SK-N-SH (cell line): ENCODE data around the gene DLX6. TPM values are rescaled to one million over a fixed set of nuclear protein-coding genes. Genes with fewer than 3 reads are reported as not detected.

Experiments used
- CTCF ChIA-PET: fragments of 300-600, 350-600 bp; formaldehyde crosslinking; extraction: SDS; loops from one replicate; lab custom pipeline; 2021; lab: Yijun Ruan, JAX
- POLR2A ChIA-PET: fragments of 350-600 bp; sonication (Branson Sonifier 250); formaldehyde crosslinking; extraction: SDS; loops from one replicate; lab custom pipeline; 2020; ENCODE audit warnings: antibody characterized with exemption, inconsistent platforms; lab: Yijun Ruan, JAX
- DNase-seq: peaks from one replicate; pipeline ENCODE4 v3.0.0; 2012
- H2AFZ ChIP-seq: fragments of 200-600 bp; sonication (generic); 2 replicates; pipeline ENCODE4 v1.8.1; 2016; ENCODE audit warnings: antibody characterized with exemption, mild to moderate bottlenecking, low read depth
- H3F3A ChIP-seq: fragments of 200-600 bp; sonication (generic); replicated peaks from 2 replicates; pipeline ENCODE3; 2016; ENCODE audit warnings: antibody characterized with exemption, mild to moderate bottlenecking; ENCODE audit not compliant: insufficient read depth
- H3K27ac ChIP-seq, 2 experiments: fragments of 200-500 bp in 1 of 2; fragments of 200-600 bp in 1 of 2; sonication (Bioruptor generic) in 1 of 2; sonication (generic), shearing (Covaris generic) in 1 of 2; 2 replicates each; pipeline versions ENCODE4 v1.5.1 to v1.6.1; 2014 to 2016; ENCODE audit warnings: low read depth in 2 of 2, inconsistent platforms in 1 of 2, low read length in 1 of 2, mild to moderate bottlenecking in 1 of 2, mixed read lengths in 1 of 2
- H3K27me3 ChIP-seq: fragments of 200-600 bp; sonication (generic), shearing (Covaris generic); 2 replicates; pipeline ENCODE4 v1.6.1; 2016; ENCODE audit warnings: mixed run types; ENCODE audit not compliant: insufficient read depth
- H3K36me3 ChIP-seq, 2 experiments: fragments of 200-500 bp in 1 of 2; fragments of 200-600 bp in 1 of 2; sonication (Bioruptor generic) in 1 of 2; sonication (generic) in 1 of 2; replicated peaks in 1 of 2; 2 replicates each; pipeline versions ENCODE3 to v1.5.1; 2014 to 2016; ENCODE audit warnings: low read length in 1 of 2, mild to moderate bottlenecking in 1 of 2; ENCODE audit not compliant: insufficient read depth in 2 of 2, control insufficient read depth in 1 of 2
- H3K4me1 ChIP-seq, 2 experiments: fragments of 200-500 bp in 1 of 2; fragments of 200-600 bp in 1 of 2; sonication (Bioruptor generic) in 1 of 2; sonication (generic), shearing (Covaris generic) in 1 of 2; 2 replicates each; pipeline versions ENCODE4 v1.5.1 to v1.6.1; 2014 to 2016; ENCODE audit warnings: low read depth in 1 of 2, low read length in 1 of 2, mixed run types in 1 of 2; ENCODE audit not compliant: insufficient read depth in 2 of 2, control insufficient read depth in 1 of 2
- H3K4me2 ChIP-seq: fragments of 200-600 bp; sonication (generic), shearing (Covaris generic); 2 replicates; pipeline ENCODE4 v1.6.1; 2017; ENCODE audit warnings: mixed run types
- H3K4me3 ChIP-seq, 2 experiments: fragments of 200-500 bp in 1 of 2; fragments of 200-600 bp in 1 of 2; sonication (Bioruptor generic) in 1 of 2; sonication (generic), shearing (Covaris generic) in 1 of 2; 2 replicates each; pipeline versions ENCODE4 v1.5.1 to v1.8.1; 2014 to 2016; ENCODE audit warnings: low read depth in 2 of 2, inconsistent platforms in 1 of 2, low read length in 1 of 2, mild to moderate bottlenecking in 1 of 2, mixed read lengths in 1 of 2, moderate library complexity in 1 of 2
- H3K79me2 ChIP-seq: fragments of 200-600 bp; sonication (generic); 2 replicates; pipeline ENCODE4 v1.8.1; 2017; ENCODE audit warnings: mild to moderate bottlenecking; ENCODE audit not compliant: insufficient read depth
- H3K9ac ChIP-seq: fragments of 200-600 bp; sonication (generic); 2 replicates; pipeline ENCODE4 v1.6.1; 2017; ENCODE audit warnings: mixed run types
- H3K9me2 ChIP-seq: fragments of 200-600 bp; sonication (generic); 2 replicates; pipeline ENCODE4 v1.6.1; 2017; ENCODE audit warnings: mixed run types
- H3K9me3 ChIP-seq: fragments of 200-600 bp; sonication (generic); 2 replicates; pipeline ENCODE4 v1.6.1; 2017; ENCODE audit warnings: mixed run types, mild to moderate bottlenecking, moderate library complexity
- H4K20me1 ChIP-seq: fragments of 200-600 bp; sonication (generic); 2 replicates; pipeline ENCODE4 v1.6.1; 2017; ENCODE audit warnings: mild to moderate bottlenecking, mixed run types; ENCODE audit not compliant: insufficient read depth
- ELF1 ChIP-seq: IDR thresholded peaks from 2 replicates; pipeline ENCODE4 v1.4.0; 2012
- NRF1 ChIP-seq: IDR thresholded peaks from 2 replicates; pipeline ENCODE4 v1.6.1; 2012; ENCODE audit warnings: low read depth, mild to moderate bottlenecking, low read length
- POLR2AphosphoS5 ChIP-seq: IDR thresholded peaks from 2 replicates; pipeline ENCODE4 v1.6.1; 2012; ENCODE audit warnings: low read depth, low read length
- RAD21 ChIP-seq: IDR thresholded peaks from 2 replicates; pipeline ENCODE4 v1.6.1; 2012; ENCODE audit warnings: mild to moderate bottlenecking, low read length
- RFX5 ChIP-seq: IDR thresholded peaks from 2 replicates; pipeline ENCODE4 v1.6.1; 2012; ENCODE audit warnings: mild to moderate bottlenecking, improper control_type of control experiment, low read length
- WGBS: methylation state at CpG from one replicate; pipeline ENCODE4 v1.1.6; 2017; ENCODE audit warnings: low lambda C conversion rate; 5-methylcytosine and 5-hydroxymethylcytosine counted together
- polyA plus RNA-seq, 3 experiments: library from polyadenylated mRNA; depleted of rRNA; stranded (reverse); fragments of >200 nt; gene quantifications; 2 replicates each; pipeline ENCODE4 v1.2.3, GENCODE V29; 2012
- TF ChIP-seq, protein P1 (sequence below): IDR thresholded peaks from 2 replicates; pipeline ENCODE4; 2012
- TF ChIP-seq, protein P2 (sequence below): fragments of 150-350 bp; IDR thresholded peaks from 2 replicates; pipeline ENCODE4 v1.6.1; 2017; ENCODE audit warnings: antibody characterized with exemption, low read length, low read depth, borderline replicate concordance

Gene DLX6
- polyA plus RNA-seq, 1 of the 3 experiments (the other 2 are of a cell fraction): 0.23 TPM

DNA sequence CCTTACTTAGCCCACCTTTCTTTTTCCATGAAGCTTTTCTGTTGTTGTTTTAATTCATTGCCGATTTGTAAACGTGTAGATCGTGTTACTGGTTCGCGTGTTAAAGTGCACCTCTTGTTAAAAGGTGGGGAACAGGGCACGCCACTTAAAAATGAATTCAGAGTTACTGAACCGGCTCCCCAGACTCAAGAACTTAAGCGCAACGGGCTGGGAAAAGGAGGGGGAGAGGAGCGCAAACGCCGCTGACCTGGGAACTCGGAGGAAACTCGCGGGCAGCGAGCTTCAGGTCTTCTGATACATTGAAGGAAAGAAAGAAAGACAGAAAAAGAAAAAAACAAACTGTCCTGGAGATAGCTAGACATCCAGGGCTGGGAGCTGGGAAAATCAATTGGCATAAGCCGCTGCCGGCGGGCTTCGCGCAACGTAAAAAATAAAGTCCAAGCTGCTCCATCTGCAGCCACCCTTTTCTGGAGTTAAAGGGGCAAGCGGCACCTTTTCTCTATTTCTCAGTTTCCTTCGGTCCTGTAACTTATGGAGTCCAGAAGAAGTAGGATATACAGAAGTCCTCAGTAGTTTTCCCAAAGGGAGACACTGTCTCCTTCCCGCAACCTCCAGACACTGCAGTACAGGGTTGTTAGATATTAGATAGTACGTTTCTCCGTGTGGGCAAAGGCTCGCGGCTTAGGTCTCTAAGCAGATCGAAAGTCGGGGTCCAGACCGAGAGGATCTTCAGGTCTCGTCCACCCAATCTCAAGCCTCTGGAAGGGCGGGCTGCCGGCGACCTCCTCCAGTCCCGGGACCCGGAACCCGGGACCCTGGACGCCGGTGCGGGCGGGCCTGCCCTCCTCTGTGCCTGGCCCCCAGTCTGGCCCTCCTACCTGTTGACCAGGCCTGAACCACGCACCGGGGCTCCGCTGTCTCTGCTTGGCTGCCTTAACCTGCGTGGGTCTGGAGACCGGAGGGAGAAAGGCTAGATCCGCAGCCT is 1.8 kb upstream of the DLX6 start:
- H2AFZ ChIP-seq: no peak overlapping the region
- H3K27ac ChIP-seq: no peak overlapping the region

DNA sequence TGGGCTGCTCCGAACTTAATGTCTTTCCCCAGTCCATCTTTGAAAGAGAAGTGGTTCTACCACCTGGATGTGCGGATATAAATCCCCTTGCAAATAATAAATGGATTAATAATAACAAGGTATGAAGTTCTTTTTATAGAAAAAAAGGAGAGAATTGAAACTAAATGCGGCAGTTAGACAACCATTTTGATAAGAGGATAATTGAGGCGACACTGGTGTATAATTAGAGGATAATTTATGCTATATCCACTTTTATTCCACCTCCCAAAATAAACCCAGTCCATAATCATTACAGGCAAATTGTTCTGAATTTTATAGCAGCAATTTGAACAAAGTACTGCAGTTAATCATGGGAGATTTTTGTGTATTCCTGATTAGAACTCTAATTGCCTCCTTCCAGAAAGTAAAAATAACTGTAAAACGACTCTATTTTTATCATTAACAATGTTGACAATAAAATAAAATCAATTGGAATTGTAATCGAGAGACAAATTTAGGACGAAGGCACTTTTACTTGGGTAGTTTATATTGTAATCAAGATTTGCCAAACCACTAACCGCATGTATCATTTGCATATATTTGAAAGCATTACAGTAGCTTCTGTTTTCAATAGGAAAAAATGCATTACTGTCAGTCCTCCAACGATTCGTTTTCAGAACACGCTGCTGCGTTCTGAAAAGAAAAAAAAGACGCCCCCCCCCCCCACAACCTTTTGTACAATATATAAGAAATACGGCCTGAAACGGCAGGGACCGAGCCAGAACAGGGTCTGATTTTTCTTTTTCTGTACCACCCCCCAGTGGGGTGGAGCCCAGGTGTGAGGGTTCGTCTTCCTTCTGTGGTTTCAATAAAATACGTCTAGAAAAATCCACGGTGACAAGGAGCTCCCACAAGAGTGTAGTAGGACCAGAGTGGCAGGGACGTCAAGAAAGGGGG is 838 bp upstream of the DLX6 start:
- Histone ChIP-seq H3F3A (no peaks in the 10 kb centered on the region), H3K9ac (no peak overlapping the region), H4K20me1 (no peaks in the 10 kb centered on the region), H3K27ac (peak overlapping the region in 1 of 2 experiments; percentile 92; a peak in 2 of 4 replicates), H3K36me3 (peaks cover 0 to 5% of the 10 kb centered on the region in 2 experiments), H3K9me2 (no peaks in the 10 kb centered on the region), H3K79me2 (no peaks in the 10 kb centered on the region), H2AFZ (peak overlapping the region; percentile 92), H3K4me2 (peak overlapping the region; percentile 95), H3K27me3 (no peaks in the 10 kb centered on the region), H3K9me3 (no peaks in the 10 kb centered on the region), H3K4me1 (peaks cover 0 to 12% of the 10 kb centered on the region in 2 experiments; a peak in 1 of 4 replicates), H3K4me3 (peak overlapping the region; percentile 54 to 68)
- ChIA-PET CTCF (interaction anchor here (0.7 to 4.1 kb wide), 8 partner anchors 8 to 926 kb away, joined by 3 to 40 read pairs (median 6); no protein-coding TSS in a partner anchor), POLR2A (interaction anchor here (0.6 to 2.7 kb wide), 4 partner anchors 9 to 726 kb away, joined by 3 to 19 read pairs (median 4); no protein-coding TSS in a partner anchor)
- WGBS: 48% methylated on average over 20 of the region's 20 CpGs
- TF ChIP-seq RFX5 (no peak), RAD21 (peak; percentile 4; the same call in 1 of the 2 replicates), NRF1 (no peak)
- no peak for DNase-seq

More for the DNA sequence above, 1.8 kb upstream of the DLX6 start:
- H3K27me3 ChIP-seq: no peaks in the 10 kb centered on the region
- H3K9me3 ChIP-seq: no peaks in the 10 kb centered on the region
- no peaks in the 10 kb centered on the region for H3K9me2 ChIP-seq
- DNase-seq: peak; percentile 34
- ChIA-PET CTCF (interaction anchor here (1.6 kb wide), 1 partner anchor 23 kb away, joined by 5 read pairs; no protein-coding TSS in a partner anchor), POLR2A (no interaction called here)
- H3K4me3 ChIP-seq: no peak overlapping the region
- H4K20me1 ChIP-seq: no peaks in the 10 kb centered on the region
- H3K4me1 ChIP-seq: peaks cover 0 to 12% of the 10 kb centered on the region in 2 experiments; a peak in 1 of 4 replicates
- no peak overlapping the region for H3K9ac ChIP-seq
- no peaks in the 10 kb centered on the region for H3F3A ChIP-seq
- TF ChIP-seq POLR2AphosphoS5 (no peak), ELF1 (no peak), RFX5 (no peak)
- TF ChIP-seq, protein P1, sequence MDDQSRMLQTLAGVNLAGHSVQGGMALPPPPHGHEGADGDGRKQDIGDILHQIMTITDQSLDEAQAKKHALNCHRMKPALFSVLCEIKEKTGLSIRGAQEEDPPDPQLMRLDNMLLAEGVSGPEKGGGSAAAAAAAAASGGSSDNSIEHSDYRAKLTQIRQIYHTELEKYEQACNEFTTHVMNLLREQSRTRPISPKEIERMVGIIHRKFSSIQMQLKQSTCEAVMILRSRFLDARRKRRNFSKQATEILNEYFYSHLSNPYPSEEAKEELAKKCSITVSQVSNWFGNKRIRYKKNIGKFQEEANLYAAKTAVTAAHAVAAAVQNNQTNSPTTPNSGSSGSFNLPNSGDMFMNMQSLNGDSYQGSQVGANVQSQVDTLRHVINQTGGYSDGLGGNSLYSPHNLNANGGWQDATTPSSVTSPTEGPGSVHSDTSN: no peak
- TF ChIP-seq, protein P2, sequence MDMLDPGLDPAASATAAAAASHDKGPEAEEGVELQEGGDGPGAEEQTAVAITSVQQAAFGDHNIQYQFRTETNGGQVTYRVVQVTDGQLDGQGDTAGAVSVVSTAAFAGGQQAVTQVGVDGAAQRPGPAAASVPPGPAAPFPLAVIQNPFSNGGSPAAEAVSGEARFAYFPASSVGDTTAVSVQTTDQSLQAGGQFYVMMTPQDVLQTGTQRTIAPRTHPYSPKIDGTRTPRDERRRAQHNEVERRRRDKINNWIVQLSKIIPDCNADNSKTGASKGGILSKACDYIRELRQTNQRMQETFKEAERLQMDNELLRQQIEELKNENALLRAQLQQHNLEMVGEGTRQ: no peak
- WGBS: 86% methylated on average over 49 of the region's 49 CpGs
- no peaks in the 10 kb centered on the region for H3K79me2 ChIP-seq
- no peak overlapping the region for H3K4me2 ChIP-seq
- no peaks in the 10 kb centered on the region for H3K36me3 ChIP-seq
